B cell (primary cell): Measurements from ENCODE around the gene TM9SF4. TPM values are rescaled to one million over a fixed set of nuclear protein-coding genes. Genes with fewer than 3 reads are reported as not detected.

ENCODE experiments used
- ATAC-seq: fragments of 200-7000 bp; cut with Tn5 transposase; one replicate; pipeline ENCODE4 v1.10.0; 2021; ENCODE audit warnings: low read depth, mild to moderate bottlenecking, moderate number of reproducible peaks, moderate library complexity
- CTCF ChIA-PET: fragments of 350-600 bp; sonication (Branson Sonifier 250); formaldehyde crosslinking; loops from one replicate; lab custom pipeline; 2021; ENCODE audit warnings: antibody characterized with exemption, inconsistent platforms; lab: Charles Lee
- POLR2A ChIA-PET: fragments of 350-600 bp; sonication (Branson Sonifier 250); formaldehyde crosslinking; loops from one replicate; lab custom pipeline; 2021; ENCODE audit warnings: antibody characterized with exemption; lab: Charles Lee
- DNase-seq: peaks from one replicate; pipeline ENCODE4 v3.0.0; 2013
- H2AFZ ChIP-seq: 2 replicates; pipeline ENCODE4 v1.6.1; 2012; ENCODE audit warnings: mild to moderate bottlenecking, low read depth, low read length; ENCODE audit not compliant: insufficient read depth, poor library complexity, severe bottlenecking
- H3K27ac ChIP-seq, 2 donors: 1 replicate in 1 of 2; 2 replicates in 1 of 2; pipeline ENCODE4 v1.5.1; 2012 to 2013; ENCODE audit warnings: low read length in 2 of 2, mild to moderate bottlenecking in 2 of 2, moderate library complexity in 1 of 2
- H3K27me3 ChIP-seq, 4 experiments: fragments of 200-600 bp in 1 of 4; sonication (generic) in 1 of 4; replicated peaks in 1 of 4; 1 replicate in 2 of 4; 2 replicates in 2 of 4; pipeline versions ENCODE4 v1.6.1 to v1.7.0; 2013 to 2016; ENCODE audit warnings: low read length in 3 of 4, mild to moderate bottlenecking in 2 of 4, mixed read lengths in 1 of 4, moderate library complexity in 1 of 4; ENCODE audit not compliant: insufficient read depth in 4 of 4, control insufficient read depth in 3 of 4; ENCODE audit errors: control extremely low read depth in 1 of 4
- H3K36me3 ChIP-seq, 2 experiments: replicated peaks in 1 of 2; 1 replicate in 1 of 2; 2 replicates in 1 of 2; pipeline versions ENCODE4 v1.6.1 to v1.7.1; 2013; ENCODE audit warnings: low read length in 1 of 2; ENCODE audit not compliant: insufficient read depth in 2 of 2, control insufficient read depth in 1 of 2; ENCODE audit errors: control extremely low read depth in 1 of 2, extremely low read depth in 1 of 2
- H3K4me1 ChIP-seq, 2 donors: fragments of 200-600 bp in 1 of 2; sonication (generic) in 1 of 2; 1 replicate in 1 of 2; 2 replicates in 1 of 2; pipeline versions ENCODE4 v1.5.1 to v1.6.1; 2013 to 2017; ENCODE audit warnings: low read length in 2 of 2; ENCODE audit not compliant: control insufficient read depth in 2 of 2, insufficient read depth in 2 of 2
- H3K4me2 ChIP-seq: replicated peaks from 2 replicates; pipeline ENCODE3; 2012; ENCODE audit warnings: mild to moderate bottlenecking, low read depth, low read length; ENCODE audit not compliant: poor library complexity, severe bottlenecking
- H3K4me3 ChIP-seq, 5 experiments: fragments of 200-600 bp in 1 of 5; sonication (generic) in 1 of 5; 1 replicate in 3 of 5; 2 replicates in 2 of 5; pipeline versions ENCODE4 v1.5.1 to v1.7.0; 2011 to 2016; ENCODE audit warnings: low read length in 4 of 5, mild to moderate bottlenecking in 4 of 5, low read depth in 2 of 5, control low read depth in 1 of 5, moderate library complexity in 1 of 5; ENCODE audit not compliant: insufficient read depth in 1 of 5; ENCODE audit errors: control extremely low read depth in 1 of 5, extremely low read depth in 1 of 5
- H3K79me2 ChIP-seq: fragments of 200-600 bp; sonication (generic); one replicate; pipeline ENCODE4 v1.6.0; 2016; ENCODE audit warnings: low read length; ENCODE audit not compliant: control insufficient read depth, insufficient read depth
- H3K9ac ChIP-seq: fragments of 200-600 bp; sonication (generic); 2 replicates; pipeline ENCODE4 v1.6.1; 2017; ENCODE audit warnings: mild to moderate bottlenecking, low read length, moderate library complexity
- H3K9me3 ChIP-seq, 3 donors: one replicate each; pipeline versions ENCODE4 v1.6.1 to v1.7.1; 2013; ENCODE audit warnings: low read length in 2 of 3; ENCODE audit not compliant: control insufficient read depth in 2 of 3, insufficient read depth in 1 of 3; ENCODE audit errors: control extremely low read depth in 1 of 3
- H4K20me1 ChIP-seq: 2 replicates; pipeline ENCODE4 v1.6.0; 2012; ENCODE audit warnings: mild to moderate bottlenecking, low read length; ENCODE audit not compliant: insufficient read depth, control insufficient read depth, poor library complexity, severe bottlenecking
- H3K27ac Mint-ChIP-seq: one replicate; pipeline ENCODE4 v1.8.0; 2021; ENCODE audit warnings: mixed read lengths
- H3K27me3 Mint-ChIP-seq: one replicate; pipeline ENCODE4 v1.8.0; 2021; ENCODE audit warnings: mixed read lengths
- H3K4me1 Mint-ChIP-seq: one replicate; pipeline ENCODE4 v1.8.0; 2021; ENCODE audit warnings: mixed read lengths
- H3K4me3 Mint-ChIP-seq: one replicate; pipeline ENCODE4 v1.8.0; 2021; ENCODE audit warnings: mixed read lengths
- H3K9me3 Mint-ChIP-seq: one replicate; pipeline ENCODE4 v1.8.0; 2022; ENCODE audit warnings: mixed read lengths; ENCODE audit not compliant: insufficient read depth
- EZH2 ChIP-seq: IDR thresholded peaks from 2 replicates; pipeline ENCODE4 v1.6.1; 2012; ENCODE audit warnings: borderline replicate concordance, low read depth, mild to moderate bottlenecking, moderate library complexity, low read length; ENCODE audit not compliant: insufficient read depth, poor library complexity, severe bottlenecking
- WGBS: methylation state at CpG from one replicate; pipeline ENCODE4 v1.1.5; 2013; ENCODE audit warnings: missing lambda C conversion rate; ENCODE audit not compliant: insufficient coverage; 5-methylcytosine and 5-hydroxymethylcytosine counted together
- intact Hi-C: fragments of 100-400 bp; cut with micrococcal nuclease; formaldehyde crosslinking; loops from one replicate; pipeline ENCODE4 v1.10.0; 2022
- polyA plus RNA-seq: library from polyadenylated mRNA; depleted of rRNA; stranded (reverse); fragments of >200 nt; gene quantifications from 2 replicates; pipeline ENCODE4 v1.2.3, GENCODE V29; 2012
- total RNA-seq, 2 donors: library from RNA; stranded (reverse); fragments of 120-200 nt in 1 of 2; gene quantifications; 1 replicate in 1 of 2; 2 replicates in 1 of 2; pipeline versions ENCODE4 v1.2.3 to v1.2.4, GENCODE V29; 2013 to 2022
- TF ChIP-seq, protein P1 (sequence below): fragments of 200-600 bp; IDR thresholded peaks from one replicate; pipeline ENCODE4 v1.8.0; 2022; ENCODE audit warnings: antibody characterized with exemption, mild to moderate bottlenecking

The TM9SF4 gene
- total and polyA plus RNA-seq, 2 donors (not counting 1 experiment from before 2014, with no cell fraction given): 23.5 to 53.8 TPM

- no peak overlapping the region for H2AFZ ChIP-seq
- Mint-ChIP-seq H3K4me1 (peaks cover 18% of the 10 kb centered on the region), H3K9me3 (no peaks in the 10 kb centered on the region), H3K27ac (no peak overlapping the region), H3K4me3 (no peak overlapping the region), H3K27me3 (no peaks in the 10 kb centered on the region)
- no peak overlapping the region for H3K4me3 ChIP-seq
- ChIA-PET POLR2A (no interaction called here), CTCF (no interaction called here)
- H3K79me2 ChIP-seq: peaks cover 62% of the 10 kb centered on the region
- WGBS: no CpG with 5 or more reads among the region's 4 CpGs
- no peaks in the 10 kb centered on the region for H3K4me1 ChIP-seq
- ATAC-seq (no peak), DNase-seq (no peak)
- H3K36me3 ChIP-seq: peaks cover 0 to 6% of the 10 kb centered on the region in 2 experiments
- H3K9me3 ChIP-seq: no peaks in the 10 kb centered on the region
- H3K27ac ChIP-seq: no peak overlapping the region
- H3K4me2 ChIP-seq: no peak overlapping the region
- no peaks in the 10 kb centered on the region for H3K27me3 ChIP-seq
- no peak overlapping the region for H3K9ac ChIP-seq
- H4K20me1 ChIP-seq: peaks cover 62% of the 10 kb centered on the region
- TF ChIP-seq, protein P1, sequence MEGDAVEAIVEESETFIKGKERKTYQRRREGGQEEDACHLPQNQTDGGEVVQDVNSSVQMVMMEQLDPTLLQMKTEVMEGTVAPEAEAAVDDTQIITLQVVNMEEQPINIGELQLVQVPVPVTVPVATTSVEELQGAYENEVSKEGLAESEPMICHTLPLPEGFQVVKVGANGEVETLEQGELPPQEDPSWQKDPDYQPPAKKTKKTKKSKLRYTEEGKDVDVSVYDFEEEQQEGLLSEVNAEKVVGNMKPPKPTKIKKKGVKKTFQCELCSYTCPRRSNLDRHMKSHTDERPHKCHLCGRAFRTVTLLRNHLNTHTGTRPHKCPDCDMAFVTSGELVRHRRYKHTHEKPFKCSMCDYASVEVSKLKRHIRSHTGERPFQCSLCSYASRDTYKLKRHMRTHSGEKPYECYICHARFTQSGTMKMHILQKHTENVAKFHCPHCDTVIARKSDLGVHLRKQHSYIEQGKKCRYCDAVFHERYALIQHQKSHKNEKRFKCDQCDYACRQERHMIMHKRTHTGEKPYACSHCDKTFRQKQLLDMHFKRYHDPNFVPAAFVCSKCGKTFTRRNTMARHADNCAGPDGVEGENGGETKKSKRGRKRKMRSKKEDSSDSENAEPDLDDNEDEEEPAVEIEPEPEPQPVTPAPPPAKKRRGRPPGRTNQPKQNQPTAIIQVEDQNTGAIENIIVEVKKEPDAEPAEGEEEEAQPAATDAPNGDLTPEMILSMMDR: no peak
- TF ChIP-seq EZH2: no peak
- intact Hi-C loops: no loop called here
These were observed 13.6 kb downstream of the TM9SF4 start for GRCh38 chr20:32123088-32123487.

GRCh38 chr20:32124916-32125454, 15.5 kb downstream of the TM9SF4 start:
- Mint-ChIP-seq H3K4me1 (peaks cover 17% of the 10 kb centered on the region), H3K4me3 (no peak overlapping the region), H3K27ac (no peak overlapping the region), H3K27me3 (no peaks in the 10 kb centered on the region), H3K9me3 (no peaks in the 10 kb centered on the region)
- H3K27me3 ChIP-seq: no peaks in the 10 kb centered on the region
- intact Hi-C loops: no loop called here
- H2AFZ ChIP-seq: no peak overlapping the region
- WGBS: 88% methylated on average over 2 of the region's 4 CpGs
- H3K36me3 ChIP-seq: peaks cover 0 to 4% of the 10 kb centered on the region in 2 experiments
- ATAC-seq: no peak
- DNase-seq: no peak
- no peak overlapping the region for H3K4me2 ChIP-seq
- no peak overlapping the region for H3K4me3 ChIP-seq
- no peak overlapping the region for H3K27ac ChIP-seq
- H3K9me3 ChIP-seq: no peaks in the 10 kb centered on the region
- TF ChIP-seq, protein P1: no peak
- TF ChIP-seq EZH2: no peak
- H3K4me1 ChIP-seq: no peaks in the 10 kb centered on the region
- H3K79me2 ChIP-seq: peaks cover 66% of the 10 kb centered on the region
- ChIA-PET CTCF (interaction anchor here (0.8 kb wide), 1 partner anchor 92 kb away, joined by 3 read pairs; no protein-coding TSS in a partner anchor), POLR2A (no interaction called here)
- no peak overlapping the region for H3K9ac ChIP-seq
- H4K20me1 ChIP-seq: peaks cover 58% of the 10 kb centered on the region
